ENCODE data around the gene BMP6. TPM values are rescaled to one million over a fixed set of nuclear protein-coding genes. Genes with fewer than 3 reads are reported as not detected.

BMP6 gene
- total RNA-seq, 6 experiments from 2014 or later = 1.8 to 4.4 (median 2.6) TPM

- no peak for TF ChIP-seq POLR2A (IDR thresholded peaks at IDR 0.05)
- no peak for TF ChIP-seq CTCF (IDR thresholded peaks at IDR 0.05)
- intact Hi-C loops (cut with DNase I) = no loop called here
- no peak overlapping the region for H3K27ac ChIP-seq
- H3K27me3 ChIP-seq = no peaks in the 10 kb centered on the region
- 62% methylated on average over 3 of the region's 4 CpGs for WGBS (ENCODE audit: insufficient coverage, low coverage, low lambda C conversion rate, missing lambda C conversion rate)
- no peak overlapping the region for H3K4me3 ChIP-seq
- DNase-seq (no peak), ATAC-seq (no peak)
- peaks cover 0 to 10% (median 0%) of the 10 kb centered on the region in 4 donors for H3K9me3 ChIP-seq
- H3K36me3 ChIP-seq = no peaks in the 10 kb centered on the region
- H3K4me1 ChIP-seq = no peaks in the 10 kb centered on the region
Measured at GRCh38 chr6:7848229-7848628, 122.3 kb downstream of the BMP6 start.

- no peak overlapping the region for H3K4me3 ChIP-seq
- H3K27ac ChIP-seq = no peak overlapping the region
- no peaks in the 10 kb centered on the region for H3K27me3 ChIP-seq
- H3K9me3 ChIP-seq = peaks cover 0 to 10% (median 0%) of the 10 kb centered on the region in 4 donors
- DNase-seq (no peak), ATAC-seq (no peak)
- H3K36me3 ChIP-seq = no peaks in the 10 kb centered on the region
- no peak for TF ChIP-seq CTCF (IDR thresholded peaks at IDR 0.05)
- no peak for TF ChIP-seq POLR2A (IDR thresholded peaks at IDR 0.05)
- H3K4me1 ChIP-seq = no peaks in the 10 kb centered on the region
- intact Hi-C loops (cut with DNase I) = no loop called here
Measured at GRCh38 chr6:7851780-7852179, 125.9 kb downstream of the BMP6 start.

- no peak for TF ChIP-seq CTCF (IDR thresholded peaks at IDR 0.05)
- TF ChIP-seq POLR2A (IDR thresholded peaks at IDR 0.05) = no peak
- no peaks in the 10 kb centered on the region for H3K4me1 ChIP-seq
- no peak for DNase-seq
- H3K27ac ChIP-seq = no peak overlapping the region
- no peak overlapping the region for H3K4me3 ChIP-seq
- intact Hi-C loops (cut with DNase I) = no loop called here
- H3K27me3 ChIP-seq = no peaks in the 10 kb centered on the region
- 70% methylated on average over 5 of the region's 6 CpGs for WGBS (ENCODE audit: insufficient coverage, low coverage, low lambda C conversion rate, missing lambda C conversion rate)
- no peaks in the 10 kb centered on the region for H3K36me3 ChIP-seq
- H3K9me3 ChIP-seq = no peaks in the 10 kb centered on the region
- ATAC-seq = no peak
Measured at GRCh38 chr6:7859591-7859990, 133.7 kb downstream of the BMP6 start.

- Histone ChIP-seq H3K4me3 (no peak overlapping the region), H3K9me3 (no peaks in the 10 kb centered on the region), H3K27ac (no peak overlapping the region), H3K27me3 (no peaks in the 10 kb centered on the region), H3K4me1 (no peaks in the 10 kb centered on the region), H3K36me3 (no peaks in the 10 kb centered on the region)
- no peak for DNase-seq
- ATAC-seq = no peak
- TF ChIP-seq POLR2A (IDR thresholded peaks at IDR 0.05) = no peak
- intact Hi-C loops (cut with DNase I) = no loop called here
- 37% methylated on average over 3 of the region's 6 CpGs for WGBS (ENCODE audit: insufficient coverage, low coverage, low lambda C conversion rate, missing lambda C conversion rate)
Measured at GRCh38 chr6:7865781-7866180, 139.9 kb downstream of the BMP6 start.

- DNase-seq = no peak
- no peaks in the 10 kb centered on the region for H3K9me3 ChIP-seq
- no peaks in the 10 kb centered on the region for H3K36me3 ChIP-seq
- intact Hi-C loops (cut with DNase I) = no loop called here
- no peaks in the 10 kb centered on the region for H3K27me3 ChIP-seq
- H3K4me3 ChIP-seq = no peak overlapping the region
- no peaks in the 10 kb centered on the region for H3K4me1 ChIP-seq
- no peak for ATAC-seq
- 86% methylated on average over 1 of the region's 1 CpG for WGBS (ENCODE audit: insufficient coverage, low coverage, low lambda C conversion rate, missing lambda C conversion rate)
- no peak overlapping the region for H3K27ac ChIP-seq
- TF ChIP-seq POLR2A (IDR thresholded peaks at IDR 0.05) (no peak), CTCF (IDR thresholded peaks at IDR 0.05) (no peak)
Measured at GRCh38 chr6:7866526-7866925, 140.6 kb downstream of the BMP6 start.
